Measurements from ENCODE around the gene SLC15A3.

DNA sequence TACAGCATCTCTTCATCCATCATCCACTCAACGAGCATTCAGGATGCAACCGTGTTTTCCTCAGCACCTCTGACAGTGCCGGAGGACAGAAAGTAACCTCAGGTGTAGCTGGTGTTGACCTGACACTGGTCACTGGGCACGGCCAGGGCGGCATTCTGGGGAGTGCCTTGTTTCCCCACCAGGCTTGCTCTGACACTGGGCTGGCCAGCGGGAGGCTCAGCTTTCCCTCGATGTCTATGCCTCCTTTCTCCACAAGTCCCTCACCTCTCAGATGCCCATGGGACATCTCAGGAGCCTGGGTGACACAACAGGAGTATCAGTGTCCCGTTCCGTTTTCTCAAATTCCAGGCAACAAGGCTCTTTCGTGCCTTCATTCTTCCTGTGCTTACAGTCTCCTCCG, 48.5 kb upstream of the SLC15A3 start:
- TF ChIP-seq, protein P1, sequence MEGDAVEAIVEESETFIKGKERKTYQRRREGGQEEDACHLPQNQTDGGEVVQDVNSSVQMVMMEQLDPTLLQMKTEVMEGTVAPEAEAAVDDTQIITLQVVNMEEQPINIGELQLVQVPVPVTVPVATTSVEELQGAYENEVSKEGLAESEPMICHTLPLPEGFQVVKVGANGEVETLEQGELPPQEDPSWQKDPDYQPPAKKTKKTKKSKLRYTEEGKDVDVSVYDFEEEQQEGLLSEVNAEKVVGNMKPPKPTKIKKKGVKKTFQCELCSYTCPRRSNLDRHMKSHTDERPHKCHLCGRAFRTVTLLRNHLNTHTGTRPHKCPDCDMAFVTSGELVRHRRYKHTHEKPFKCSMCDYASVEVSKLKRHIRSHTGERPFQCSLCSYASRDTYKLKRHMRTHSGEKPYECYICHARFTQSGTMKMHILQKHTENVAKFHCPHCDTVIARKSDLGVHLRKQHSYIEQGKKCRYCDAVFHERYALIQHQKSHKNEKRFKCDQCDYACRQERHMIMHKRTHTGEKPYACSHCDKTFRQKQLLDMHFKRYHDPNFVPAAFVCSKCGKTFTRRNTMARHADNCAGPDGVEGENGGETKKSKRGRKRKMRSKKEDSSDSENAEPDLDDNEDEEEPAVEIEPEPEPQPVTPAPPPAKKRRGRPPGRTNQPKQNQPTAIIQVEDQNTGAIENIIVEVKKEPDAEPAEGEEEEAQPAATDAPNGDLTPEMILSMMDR (IDR thresholded peaks at IDR 0.05) = no peak
- no peak for TF ChIP-seq POLR2A (IDR thresholded peaks at IDR 0.05)
- no peak for TF ChIP-seq POLR2AphosphoS5 (IDR thresholded peaks at IDR 0.05)
- no peak for TF ChIP-seq EP300 (IDR thresholded peaks at IDR 0.05)
